Endometrial microvascular endothelial cells (primary cell): Measurements from ENCODE around the gene RAET1E. TPM values are rescaled to one million over a fixed set of nuclear protein-coding genes. Genes with fewer than 3 reads are reported as not detected.
"Not testable (repeated sequence)": the region's sequence is repeated elsewhere in the genome, so short reads cannot be mapped to it uniquely, and the experiment has no call there.

ENCODE experiments used
- in situ Hi-C: cut with HindIII; loops from 2 replicates; pipeline ENCODE4 v1.10.0; 2017; ENCODE audit warnings: low sequenced_read_pairs, low pct_unique_long_range_greater_than_20kb; ENCODE audit errors: inconsistent ontology term
- total RNA-seq: library from RNA; depleted of rRNA; stranded (reverse); fragments of >200 nt; gene quantifications from one replicate; pipeline ENCODE4 v1.2.3, GENCODE V29; 2015; ENCODE audit errors: inconsistent ontology term

RAET1E gene
- total RNA-seq, 1 donor from 2014 or later: 0.74 TPM

GRCh38 chr6:149915970-149916865 is 18.3 kb upstream of the RAET1E start:
- in situ Hi-C loops: no loop called here

- in situ Hi-C loops: no loop called here
Observed at GRCh38 chr6:149913540-149914240, 15.8 kb upstream of the RAET1E start.

GRCh38 chr6:149913085-149913484 is 15.2 kb upstream of the RAET1E start:
- in situ Hi-C loops: no loop called here

- in situ Hi-C loops: not testable (repeated sequence)
Observed at GRCh38 chr6:149912680-149913079, 14.8 kb upstream of the RAET1E start.

- in situ Hi-C loops: no loop called here
Observed at GRCh38 chr6:149910721-149911151, 12.8 kb upstream of the RAET1E start.

DNA sequence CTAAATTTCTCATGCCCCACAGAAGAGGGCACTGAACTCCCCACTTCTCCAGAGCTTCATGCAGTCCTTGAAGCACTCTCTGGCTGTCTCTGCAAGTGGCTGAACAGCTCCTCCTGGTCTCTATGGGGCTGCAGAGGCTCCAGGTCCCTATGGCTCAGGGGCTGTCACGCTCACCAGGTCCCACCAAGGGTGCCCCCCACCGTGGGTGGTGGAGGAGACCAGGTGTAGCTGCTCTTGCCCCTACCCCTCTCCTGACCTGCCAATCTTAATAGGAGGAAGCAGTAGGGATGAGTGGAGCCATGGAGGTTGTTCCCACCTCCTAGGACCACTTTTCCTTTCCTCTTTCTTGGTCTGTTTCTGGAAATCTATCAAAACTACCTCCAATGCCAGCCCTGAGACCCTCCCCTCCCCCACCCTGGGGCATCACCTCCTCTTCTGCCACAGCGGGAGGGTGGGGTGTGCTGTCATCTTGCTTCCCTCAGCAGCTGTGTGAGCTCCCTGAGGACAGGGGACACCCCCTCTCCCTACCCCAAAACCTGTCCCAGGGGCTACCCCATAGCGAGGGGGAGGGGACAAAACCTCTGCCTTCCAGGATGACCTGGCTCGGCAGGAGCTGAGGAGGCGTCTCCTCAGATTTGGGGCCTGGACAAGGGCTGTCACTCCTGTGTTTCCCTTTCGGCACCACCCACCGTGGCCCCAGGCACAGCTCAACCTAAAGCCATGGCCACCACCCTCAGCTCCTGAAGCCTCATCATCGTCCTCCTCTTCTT is 12.0 kb upstream of the RAET1E start:
- in situ Hi-C loops: no loop called here

DNA sequence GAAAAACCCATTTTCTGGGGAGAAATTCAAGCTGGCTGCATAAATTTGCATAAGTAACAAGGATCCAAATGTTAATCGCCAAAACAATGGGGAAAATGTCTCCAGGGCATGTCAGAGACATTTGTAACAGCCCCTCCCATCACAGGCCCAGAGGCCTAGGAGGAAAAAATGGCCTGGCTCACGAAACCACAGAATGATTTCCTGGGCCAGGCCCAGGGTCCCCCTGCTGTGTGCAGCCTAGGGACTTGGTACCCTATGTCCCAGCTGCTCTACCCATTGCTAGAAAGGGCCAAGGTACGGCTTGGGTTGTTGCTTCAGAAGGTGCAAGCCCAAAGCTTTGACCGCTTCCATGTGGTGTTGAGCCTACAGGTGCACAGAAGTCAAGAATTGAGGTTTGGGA is 10.6 kb upstream of the RAET1E start:
- in situ Hi-C loops: not testable (repeated sequence)

DNA sequence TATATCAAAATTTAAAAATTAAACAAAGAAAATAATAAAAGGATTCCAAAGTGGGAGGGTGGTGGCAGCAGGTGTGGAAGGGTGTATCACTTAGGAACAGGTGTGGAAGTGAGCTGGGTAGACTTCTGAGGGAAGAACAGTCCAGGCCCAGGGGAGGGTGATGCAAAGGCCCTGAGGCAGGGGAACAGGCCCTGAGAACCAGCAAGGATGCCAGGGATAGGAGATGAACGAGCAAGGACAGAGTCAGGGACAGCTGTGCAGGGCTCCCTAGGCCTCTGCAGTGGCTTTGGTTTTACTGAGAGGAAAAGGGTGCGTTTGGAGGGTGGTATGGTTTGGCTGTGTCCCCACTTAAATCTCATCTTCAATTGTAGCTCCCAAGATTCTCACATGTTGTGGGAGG is 9.4 kb upstream of the RAET1E start:
- in situ Hi-C loops: no loop called here

GRCh38 chr6:149906405-149906804 is 8.5 kb upstream of the RAET1E start:
- in situ Hi-C loops: no loop called here

DNA sequence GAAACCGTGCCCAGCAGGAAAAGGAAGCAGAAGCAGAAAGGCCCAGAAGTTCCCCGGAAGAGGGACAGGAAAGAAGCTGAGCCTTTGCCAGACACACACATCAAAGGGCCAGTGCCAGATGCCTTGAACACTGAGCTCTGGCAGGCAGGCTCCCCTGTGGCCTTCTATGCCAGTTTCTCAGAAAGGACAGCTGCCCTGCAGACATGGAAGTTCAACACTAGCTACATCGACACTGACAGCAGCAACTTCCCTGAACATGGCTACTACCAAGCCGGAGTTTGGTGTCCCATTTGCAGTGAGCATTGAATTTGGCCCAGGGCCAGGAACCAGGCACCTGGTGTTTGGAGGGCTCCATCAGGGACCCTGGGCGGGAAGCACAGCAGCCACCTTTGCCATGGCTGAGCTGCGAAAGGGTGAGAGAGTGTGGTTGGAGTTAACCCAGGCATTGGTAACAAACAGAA is 8.0 kb upstream of the RAET1E start:
- in situ Hi-C loops: no loop called here

DNA sequence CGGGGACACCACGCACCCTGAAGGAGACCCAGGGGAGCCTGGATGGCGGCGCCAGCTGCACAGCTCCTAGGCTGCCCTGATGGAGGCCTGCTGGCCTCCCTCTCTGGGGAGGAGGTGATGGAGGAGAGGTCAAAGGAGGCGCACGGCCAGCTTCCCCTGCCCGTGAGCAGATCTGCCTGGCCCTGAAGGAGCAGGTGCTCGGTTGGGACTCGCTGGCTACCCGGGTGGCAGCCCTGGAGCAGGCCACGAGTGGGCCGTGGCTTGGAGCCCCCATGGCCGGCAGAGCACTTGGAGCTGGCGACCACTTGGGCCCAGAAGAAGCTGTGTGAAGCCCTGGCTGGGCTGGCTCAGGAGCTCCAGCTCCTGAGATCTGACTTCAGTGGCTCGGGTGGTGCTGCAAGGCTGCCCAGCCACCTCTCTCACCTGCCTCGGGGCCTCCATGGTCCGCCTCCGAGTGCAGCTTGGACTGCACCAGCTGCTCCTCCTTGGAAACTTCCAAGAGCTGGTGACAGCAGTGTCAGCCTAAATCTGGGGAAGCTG is 7.5 kb upstream of the RAET1E start:
- in situ Hi-C loops: no loop called here

DNA sequence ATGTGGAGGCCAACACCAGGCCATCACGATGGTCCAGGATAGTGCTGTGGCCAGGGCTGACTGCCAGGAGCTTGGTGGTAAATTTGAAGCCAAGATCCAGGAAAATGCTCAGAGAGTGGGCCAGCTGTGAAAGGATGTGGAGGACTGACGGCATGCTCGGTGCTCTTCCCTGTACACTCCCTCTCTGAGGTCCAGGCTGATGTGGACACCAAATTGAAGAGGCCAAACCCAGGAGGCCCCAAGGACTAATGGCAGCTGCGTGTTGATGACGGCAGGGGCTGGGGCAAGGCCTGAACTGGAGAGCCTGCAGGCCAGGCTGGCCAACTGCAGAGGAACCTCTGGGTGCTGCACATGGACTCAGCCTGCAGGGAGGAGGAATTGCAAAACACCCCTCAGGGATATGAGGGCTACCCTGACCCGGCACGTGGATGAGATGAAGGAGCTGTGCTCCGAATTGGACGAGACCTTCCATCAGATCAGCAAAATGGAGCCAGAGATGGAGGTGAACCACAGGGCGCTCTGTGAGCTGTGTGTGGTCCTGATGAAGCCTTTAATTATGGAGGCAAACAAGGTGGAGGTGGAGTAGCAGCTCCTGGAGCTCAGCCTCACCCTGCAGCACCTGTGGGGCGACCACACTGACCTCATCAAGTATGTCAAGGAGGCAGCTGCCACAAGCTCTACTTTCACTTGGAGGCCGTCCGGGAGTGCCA is 6.9 kb upstream of the RAET1E start:
- in situ Hi-C loops: no loop called here

- in situ Hi-C loops: no loop called here
Observed at GRCh38 chr6:149903938-149904611, 6.2 kb upstream of the RAET1E start.

GRCh38 chr6:149901444-149902140 is 3.7 kb upstream of the RAET1E start:
- in situ Hi-C loops: no loop called here

DNA sequence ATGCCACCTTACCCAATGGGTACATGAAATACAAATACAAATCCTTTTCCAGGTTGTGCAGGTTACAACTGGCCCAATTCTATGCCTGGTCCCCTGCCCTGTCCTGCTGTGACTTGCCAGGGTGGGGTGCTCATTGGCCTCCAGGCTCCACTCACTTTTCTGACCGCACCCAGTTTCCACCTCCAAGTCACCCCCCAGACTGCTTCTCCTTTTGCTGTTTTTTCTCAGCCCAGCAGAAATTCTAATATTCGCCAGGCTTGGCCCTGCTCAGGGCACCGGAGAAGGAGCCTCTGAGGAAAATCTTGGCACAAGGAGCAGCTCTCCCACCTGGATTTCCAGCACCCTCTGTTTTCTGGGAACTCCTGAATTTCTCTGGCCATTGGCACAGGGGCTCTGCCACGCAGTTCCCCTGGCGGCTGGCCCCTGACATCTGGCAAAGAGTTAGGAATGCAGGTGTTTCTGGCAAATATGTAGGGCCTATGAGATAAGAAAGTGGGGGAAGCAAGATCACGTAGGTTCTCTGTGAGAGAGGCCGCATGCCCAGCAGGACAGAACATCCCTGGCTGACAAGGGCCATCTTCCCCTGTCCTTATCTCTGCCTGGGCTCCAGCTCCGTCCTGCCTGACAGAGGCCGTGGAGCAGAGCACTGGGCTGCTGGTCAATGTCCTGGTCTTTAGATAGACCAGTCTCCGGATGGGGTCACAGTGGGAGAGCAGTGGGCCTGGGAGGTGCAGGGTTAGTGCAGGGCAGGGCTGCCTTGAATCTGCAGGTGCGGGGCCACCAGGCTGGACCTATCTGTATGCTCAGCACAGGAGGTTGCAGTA is 2.9 kb upstream of the RAET1E start:
- in situ Hi-C loops: no loop called here

DNA sequence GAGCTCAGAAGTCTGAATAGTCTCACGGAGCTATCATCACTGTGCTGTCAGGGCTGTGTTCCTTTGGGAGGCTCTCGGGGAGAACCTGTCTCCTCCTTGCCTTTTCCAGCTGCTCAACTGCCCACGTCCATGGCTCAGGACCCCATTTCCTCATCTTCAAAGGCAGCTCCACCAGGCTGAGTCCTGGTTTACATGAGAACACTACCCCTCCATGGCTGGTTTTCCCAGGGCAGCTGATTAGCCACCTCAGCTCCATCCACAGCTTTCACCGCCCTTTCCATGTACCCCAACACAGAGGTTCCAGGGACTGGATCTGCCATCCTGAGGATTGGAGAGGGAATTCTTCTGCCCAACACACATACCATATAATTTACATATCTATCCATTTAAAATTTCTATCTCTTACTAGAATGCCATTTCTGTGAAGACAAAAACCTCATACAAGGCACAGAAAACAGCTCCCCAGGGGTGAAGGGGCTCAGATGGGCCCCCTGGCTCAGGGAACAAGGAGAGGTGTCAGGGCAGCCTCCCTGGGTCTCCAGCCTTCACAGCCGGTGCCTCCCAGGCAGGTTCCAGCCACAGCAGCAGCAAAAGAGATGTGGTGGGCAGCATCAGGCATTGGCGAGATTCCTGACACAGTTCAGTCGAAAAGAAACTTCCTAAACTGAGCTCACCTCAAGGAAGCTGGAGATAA is 2.2 kb upstream of the RAET1E start:
- in situ Hi-C loops: no loop called here
